Measurements from ENCODE around the gene ZNF358. TPM values are rescaled to one million over a fixed set of nuclear protein-coding genes. Genes with fewer than 3 reads are reported as not detected.

ZNF358 gene
- total RNA-seq, 1 donor from 2014 or later = 47.6 TPM

GRCh38 chr19:7486923-7487322, 29.0 kb upstream of the ZNF358 start:
- no peak for ATAC-seq
- intact Hi-C loops (cut with DNase I) = no loop called here
- DNase-seq (ENCODE audit: low spot score) = no peak

- intact Hi-C loops (cut with DNase I) = no loop called here
- DNase-seq (ENCODE audit: low spot score) (peak; percentile 96), ATAC-seq (peak; percentile 98)
Observed at GRCh38 chr19:7488736-7489353, 27.1 kb upstream of the ZNF358 start, which contains the start of gene PEX11G. PEX11G (minus strand) TSS chr19:7489035; CDS start chr19:7489010, 25 bp downstream.

DNA sequence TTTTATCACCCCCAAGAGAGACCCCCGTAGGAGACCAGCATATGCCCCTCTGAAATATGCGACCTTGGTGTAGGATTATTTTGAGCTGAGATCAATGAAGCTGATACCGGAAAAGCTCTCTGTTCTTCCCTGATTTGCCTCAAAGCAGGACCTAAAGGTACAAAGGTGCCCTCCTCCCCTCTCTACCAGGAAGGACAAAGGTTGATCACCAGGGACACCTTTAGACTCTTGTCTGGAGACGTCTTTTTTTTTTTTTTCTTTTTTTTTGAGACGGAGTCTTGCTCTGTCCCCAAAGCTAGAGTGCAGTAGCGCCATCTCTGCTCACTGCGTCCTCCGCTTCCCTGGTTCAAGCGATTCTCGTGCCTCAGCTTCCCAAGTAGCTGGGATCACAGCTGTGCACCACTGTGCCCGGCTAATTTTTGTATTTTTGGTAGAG, 26.3 kb upstream of the ZNF358 start:
- DNase-seq (ENCODE audit: low spot score) (no peak), ATAC-seq (no peak)
- intact Hi-C loops (cut with DNase I) = no loop called here

GRCh38 chr19:7492142-7492541, 23.8 kb upstream of the ZNF358 start:
- no peak for DNase-seq (ENCODE audit: low spot score)
- no peak for ATAC-seq
- intact Hi-C loops (cut with DNase I) = no loop called here

- no peak for DNase-seq (ENCODE audit: low spot score)
- ATAC-seq = no peak
- intact Hi-C loops (cut with DNase I) = no loop called here
Observed at GRCh38 chr19:7492558-7492957, 23.3 kb upstream of the ZNF358 start.

- DNase-seq (ENCODE audit: low spot score) (peak; percentile 75), ATAC-seq (peak; percentile 94)
- intact Hi-C loops (cut with DNase I) = no loop called here
Observed at GRCh38 chr19:7494416-7495098, 21.3 kb upstream of the ZNF358 start.

- ATAC-seq = no peak
- no peak for DNase-seq (ENCODE audit: low spot score)
- intact Hi-C loops (cut with DNase I) = no loop called here
Observed at GRCh38 chr19:7497292-7497691, 18.6 kb upstream of the ZNF358 start.

DNA sequence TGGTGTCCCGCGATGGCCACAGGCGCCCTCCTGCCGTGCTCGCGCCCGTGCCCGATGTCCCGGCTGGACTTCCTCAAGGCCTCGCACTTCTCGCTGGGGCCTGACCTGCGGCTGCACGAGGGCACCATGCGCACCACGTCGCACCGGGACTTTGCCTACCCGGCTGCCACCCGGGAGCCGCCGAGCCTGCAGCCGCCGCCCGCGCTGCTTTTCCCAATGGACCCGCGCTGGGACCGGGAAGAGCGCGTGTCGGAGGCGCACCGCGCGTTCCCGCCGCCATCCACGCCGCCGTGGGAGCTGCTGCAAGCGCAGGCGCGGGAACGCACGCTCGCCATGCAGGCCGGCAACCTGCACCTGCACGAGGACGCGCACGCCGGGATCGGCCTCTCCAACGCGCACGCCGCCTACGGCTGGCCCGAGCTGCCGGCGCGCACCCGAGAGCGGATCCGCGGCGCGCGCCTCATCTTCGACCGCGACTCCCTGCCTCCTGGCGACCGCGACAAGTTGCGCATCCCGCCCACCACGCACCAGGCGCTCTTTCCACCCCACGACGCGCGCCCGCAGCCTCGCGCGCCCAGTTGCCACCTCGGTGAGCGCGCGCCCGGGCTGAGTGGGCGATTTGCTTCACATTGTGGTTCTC, 15.0 kb upstream of the ZNF358 start:
- ATAC-seq (peak; percentile 56), DNase-seq (ENCODE audit: low spot score) (no peak)
- intact Hi-C loops (cut with DNase I) = no loop called here

- DNase-seq (ENCODE audit: low spot score) = no peak
- intact Hi-C loops (cut with DNase I) = no loop called here
- no peak for ATAC-seq
Observed at GRCh38 chr19:7502552-7502951, 13.4 kb upstream of the ZNF358 start.

DNA sequence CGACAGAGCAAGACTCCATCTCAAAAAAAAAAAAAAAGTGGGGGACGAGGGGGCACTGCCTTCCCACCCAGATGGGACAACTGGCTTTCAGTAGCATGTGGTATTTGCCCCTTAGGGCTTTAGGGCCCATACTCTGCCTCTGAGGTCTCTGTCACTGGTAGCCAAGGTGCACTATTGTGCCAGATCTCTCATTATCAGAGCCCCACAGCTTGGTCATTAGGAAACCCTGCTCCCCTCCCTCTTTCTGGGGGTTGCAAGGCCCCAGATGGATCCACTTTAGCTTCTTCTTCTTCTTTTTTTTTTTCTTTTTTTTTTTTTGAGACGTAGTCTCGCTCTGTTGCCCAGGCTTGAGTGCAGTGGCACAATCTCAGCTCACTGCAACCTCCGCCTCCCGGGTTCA, 11.2 kb upstream of the ZNF358 start:
- no peak for ATAC-seq
- DNase-seq (ENCODE audit: low spot score) = no peak
- intact Hi-C loops (cut with DNase I) = no loop called here

DNA sequence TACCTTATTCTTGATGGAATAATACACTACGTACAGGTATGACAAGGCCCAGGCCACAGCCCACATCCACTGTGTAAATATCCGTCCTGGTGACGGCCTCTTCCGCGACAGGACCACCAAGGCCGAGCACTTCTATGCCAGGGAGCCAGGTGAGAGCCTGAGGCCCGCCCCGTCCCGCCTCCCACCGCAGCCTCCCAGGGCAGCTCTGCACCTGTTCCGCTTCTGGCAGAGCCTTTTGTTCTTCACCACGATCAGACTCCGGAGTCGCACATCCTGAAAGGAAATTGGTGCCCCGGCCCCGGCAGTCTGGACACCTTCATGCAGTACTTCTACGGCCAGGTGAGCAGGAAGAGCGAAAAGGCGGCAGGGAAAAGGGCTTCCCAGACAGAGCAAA, 10.6 kb upstream of the ZNF358 start:
- ATAC-seq (no peak), DNase-seq (ENCODE audit: low spot score) (no peak)
- intact Hi-C loops (cut with DNase I) = no loop called here

- peak; percentile 79 for DNase-seq (ENCODE audit: low spot score)
- ATAC-seq = peak; percentile 75
- intact Hi-C loops (cut with DNase I) = no loop called here
Observed at GRCh38 chr19:7505682-7506384, 10.1 kb upstream of the ZNF358 start.

- DNase-seq (ENCODE audit: low spot score) (peak; percentile 91), ATAC-seq (peak; percentile 95)
- intact Hi-C loops (cut with DNase I) = no loop called here
Observed at GRCh38 chr19:7506385-7507328, 9.2 kb upstream of the ZNF358 start.

DNA sequence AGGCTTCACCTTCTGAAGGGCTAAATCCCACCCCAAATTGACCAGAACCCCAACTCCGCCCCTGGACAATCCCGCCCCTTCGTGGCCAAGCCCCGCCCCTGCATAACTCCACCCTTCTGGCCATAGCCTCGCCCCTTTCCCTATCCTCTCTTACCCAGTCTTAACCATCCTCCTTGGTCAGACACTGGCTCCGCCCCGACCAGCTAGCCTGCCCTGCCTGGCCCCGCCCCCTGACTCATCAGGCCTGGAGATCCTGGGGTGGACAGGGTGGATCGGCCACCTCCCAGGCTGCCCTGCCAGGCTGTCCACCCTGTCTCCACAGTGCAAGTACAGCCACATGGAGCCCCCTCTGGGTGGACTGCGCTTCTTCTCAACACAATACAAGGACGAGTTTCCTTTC, 8.0 kb upstream of the ZNF358 start:
- intact Hi-C loops (cut with DNase I) = no loop called here
- DNase-seq (ENCODE audit: low spot score) = peak; percentile 82
- peak; percentile 61 for ATAC-seq

- no peak for DNase-seq (ENCODE audit: low spot score)
- intact Hi-C loops (cut with DNase I) = no loop called here
- ATAC-seq = no peak
Observed at GRCh38 chr19:7509625-7510024, 6.3 kb upstream of the ZNF358 start.

GRCh38 chr19:7512400-7512851, 3.5 kb upstream of the ZNF358 start:
- intact Hi-C loops (cut with DNase I) = no loop called here
- no peak for DNase-seq (ENCODE audit: low spot score)
- ATAC-seq = no peak

DNA sequence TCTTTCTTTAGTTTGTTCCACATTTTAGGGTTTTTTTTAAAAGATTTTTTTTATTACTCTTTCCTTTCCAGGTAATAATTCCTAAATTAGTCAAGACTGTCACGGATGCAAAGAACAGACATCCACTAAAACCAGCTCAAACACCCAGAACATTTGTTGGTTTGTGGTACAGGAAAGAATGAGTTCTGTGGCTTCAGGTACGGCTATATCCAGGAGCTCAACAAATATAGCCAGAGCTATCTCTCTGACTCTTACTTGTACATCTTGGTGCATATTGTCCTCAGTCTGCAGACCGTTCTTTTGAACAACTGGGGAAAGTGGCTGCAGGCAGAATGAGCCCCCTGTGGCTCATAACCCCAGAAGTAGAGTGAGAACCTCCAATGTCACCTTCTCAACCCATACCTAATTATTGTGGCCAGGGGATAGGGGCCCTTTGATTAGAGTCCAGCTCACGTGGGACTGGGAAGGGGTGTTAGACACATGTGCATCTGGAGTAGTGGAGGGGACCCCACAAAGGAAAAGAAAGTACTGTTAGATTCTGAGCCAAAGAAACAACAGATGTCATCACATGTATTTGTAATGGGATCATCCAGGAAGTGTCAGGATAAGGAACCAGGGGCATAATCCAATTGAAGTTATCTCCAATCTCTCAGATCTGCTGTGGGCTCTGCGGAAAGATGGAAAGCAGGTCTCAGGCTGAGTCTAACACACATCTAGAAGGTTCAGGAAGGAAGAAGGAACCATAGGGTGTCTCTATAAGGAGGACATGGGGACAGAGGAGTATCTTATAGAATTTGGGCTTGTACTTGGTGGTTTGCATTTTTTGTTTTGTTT, 1.9 kb upstream of the ZNF358 start:
- intact Hi-C loops (cut with DNase I) = no loop called here
- ATAC-seq = no peak
- no peak for DNase-seq (ENCODE audit: low spot score)
